ENCODE measurements around the gene THAP5. TPM values are rescaled to one million over a fixed set of nuclear protein-coding genes. Genes with fewer than 3 reads are reported as not detected.
"Not testable (repeated sequence)": the region's sequence is repeated elsewhere in the genome, so short reads cannot be mapped to it uniquely, and the experiment has no call there.

Gene THAP5
- total RNA-seq, 2 experiments from 2014 or later, result 26.7 to 29.4 TPM

GRCh38 chr7:108578937-108579336, 9.4 kb upstream of the THAP5 start:
- CTCF ChIA-PET, result no interaction called here

DNA sequence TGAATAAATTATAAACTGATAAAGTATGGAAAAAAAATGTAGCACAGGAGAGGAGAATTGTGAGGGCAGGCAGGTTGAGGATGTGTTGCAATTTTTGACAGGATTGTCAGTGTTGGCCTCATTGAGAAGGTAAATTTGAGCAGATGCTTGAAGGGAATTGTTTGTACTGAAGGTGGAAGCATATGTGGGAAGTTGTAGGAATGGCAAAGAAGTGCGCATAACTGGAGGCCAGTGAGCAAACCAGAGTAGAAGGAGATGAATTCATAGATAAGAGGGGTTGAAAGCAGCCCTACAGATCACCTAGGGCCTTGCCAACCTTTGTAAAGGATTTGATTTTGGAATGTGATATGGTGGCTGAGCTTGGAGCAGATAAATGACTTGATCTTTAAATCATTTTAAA, 6.6 kb upstream of the THAP5 start:
- CTCF ChIA-PET, result interaction anchor here (1.3 kb wide), 1 partner anchor 9 kb away, joined by 7 read pairs; no protein-coding TSS in a partner anchor
- ATAC-seq (no peak), DNase-seq (no peak)
- Mint-ChIP-seq H3K36me3 (ENCODE audit: low read depth) (peaks cover 65% of the 10 kb centered on the region), H3K9me3 (ENCODE audit: insufficient read depth) (peaks cover 4% of the 10 kb centered on the region), H3K4me1 (ENCODE audit: low read depth) (peaks cover 15% of the 10 kb centered on the region), H3K27ac (no peak overlapping the region), H3K27me3 (ENCODE audit: low read depth) (no peaks in the 10 kb centered on the region), H3K4me3 (no peak overlapping the region)
- POLR2A ChIA-PET, result no interaction called here

More at GRCh38 chr7:108578937-108579336, 9.4 kb upstream of the THAP5 start:
- POLR2A ChIA-PET, result no interaction called here
- Mint-ChIP-seq H3K27me3 (ENCODE audit: low read depth) (no peaks in the 10 kb centered on the region), H3K9me3 (ENCODE audit: insufficient read depth) (peaks cover 4% of the 10 kb centered on the region), H3K36me3 (ENCODE audit: low read depth) (peaks cover 47% of the 10 kb centered on the region), H3K27ac (no peak overlapping the region), H3K4me3 (no peak overlapping the region), H3K4me1 (ENCODE audit: low read depth) (peaks cover 2% of the 10 kb centered on the region)
- DNase-seq (no peak), ATAC-seq (no peak)

- Mint-ChIP-seq H3K4me3 (no peak overlapping the region), H3K27ac (no peak overlapping the region), H3K27me3 (ENCODE audit: low read depth) (no peaks in the 10 kb centered on the region), H3K36me3 (ENCODE audit: low read depth) (peaks cover 62% of the 10 kb centered on the region), H3K9me3 (ENCODE audit: insufficient read depth) (peaks cover 4% of the 10 kb centered on the region), H3K4me1 (ENCODE audit: low read depth) (peaks cover 18% of the 10 kb centered on the region)
- ATAC-seq (no peak), DNase-seq (no peak)
- CTCF ChIA-PET, result no interaction called here
- POLR2A ChIA-PET, result no interaction called here
Measured at GRCh38 chr7:108575156-108575555, 5.7 kb upstream of the THAP5 start.

DNA sequence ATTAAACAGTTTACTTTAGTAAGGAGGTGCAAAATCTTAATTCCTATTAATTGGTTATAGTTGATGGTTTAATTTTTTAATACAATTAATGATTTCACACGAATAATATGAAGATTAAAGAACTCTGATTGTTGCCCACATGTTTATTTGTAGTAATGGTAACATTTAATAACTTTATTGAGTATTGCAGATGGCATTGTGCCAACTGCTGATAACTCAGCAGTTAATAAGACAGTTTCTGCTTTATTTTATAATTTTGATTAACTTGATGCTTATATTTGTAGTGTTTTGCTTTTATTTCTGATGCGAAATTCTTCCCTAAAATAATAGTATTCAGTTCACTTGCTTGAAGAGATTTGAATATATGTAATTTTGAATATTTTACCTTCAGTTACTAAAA, 3.0 kb upstream of the THAP5 start:
- Mint-ChIP-seq H3K4me3 (no peak overlapping the region), H3K36me3 (ENCODE audit: low read depth) (peaks cover 57% of the 10 kb centered on the region), H3K4me1 (ENCODE audit: low read depth) (peaks cover 25% of the 10 kb centered on the region), H3K27me3 (ENCODE audit: low read depth) (no peaks in the 10 kb centered on the region), H3K9me3 (ENCODE audit: insufficient read depth) (no peaks in the 10 kb centered on the region), H3K27ac (no peak overlapping the region)
- ChIA-PET CTCF (no interaction called here), POLR2A (interaction anchor here (4.3 kb wide), 1 partner anchor 46 kb away, joined by 55 read pairs; the partner anchor contains the start of gene PNPLA8)
- ATAC-seq (no peak), DNase-seq (no peak)

- Mint-ChIP-seq H3K4me1 (ENCODE audit: low read depth) (peaks cover 37% of the 10 kb centered on the region), H3K9me3 (ENCODE audit: insufficient read depth) (peaks cover 3% of the 10 kb centered on the region), H3K27me3 (ENCODE audit: low read depth) (no peaks in the 10 kb centered on the region), H3K36me3 (ENCODE audit: low read depth) (peaks cover 53% of the 10 kb centered on the region), H3K4me3 (peak overlapping the region; percentile 96), H3K27ac (peak overlapping the region; percentile 100)
- ATAC-seq (peak; percentile 10), DNase-seq (peak; percentile 49)
- ChIA-PET CTCF (interaction anchor here (1.1 to 1.3 kb wide), 2 partner anchors 45 to 74 kb away, joined by 3 to 6 read pairs; partner anchors contain the start of gene PNPLA8), POLR2A (interaction anchor here (0.7 to 4.3 kb wide), 7 partner anchors 14 to 463 kb away, joined by 3 to 55 read pairs (median 5); partner anchors contain the start of gene PNPLA8)
Measured at GRCh38 chr7:108570146-108570755, 745 bp upstream of the THAP5 start.

GRCh38 chr7:108568801-108569380, 615 bp downstream of the THAP5 start:
- no peaks in the 10 kb centered on the region for H3K27me3 Mint-ChIP-seq (ENCODE audit: low read depth)
- H3K4me3 Mint-ChIP-seq, result peak overlapping the region; percentile 96
- H3K9me3 Mint-ChIP-seq (ENCODE audit: insufficient read depth), result peaks cover 3% of the 10 kb centered on the region
- peak overlapping the region; percentile 100 for H3K27ac Mint-ChIP-seq
- CTCF ChIA-PET, result interaction anchor here (1.3 kb wide), 1 partner anchor 72 kb away, joined by 3 read pairs; no protein-coding TSS in a partner anchor
- peaks cover 35% of the 10 kb centered on the region for H3K4me1 Mint-ChIP-seq (ENCODE audit: low read depth)
- POLR2A ChIA-PET, result interaction anchor here (1.0 to 4.3 kb wide), 4 partner anchors 16 to 46 kb away, joined by 3 to 55 read pairs (median 4); partner anchors contain the start of gene PNPLA8
- ATAC-seq (no peak), DNase-seq (peak; percentile 75)
- peaks cover 55% of the 10 kb centered on the region for H3K36me3 Mint-ChIP-seq (ENCODE audit: low read depth)

GRCh38 chr7:108565987-108566386, 3.5 kb downstream of the THAP5 start:
- Mint-ChIP-seq H3K27ac (no peak overlapping the region), H3K4me3 (no peak overlapping the region), H3K36me3 (ENCODE audit: low read depth) (peaks cover 48% of the 10 kb centered on the region), H3K27me3 (ENCODE audit: low read depth) (no peaks in the 10 kb centered on the region), H3K4me1 (ENCODE audit: low read depth) (peaks cover 21% of the 10 kb centered on the region), H3K9me3 (ENCODE audit: insufficient read depth) (peaks cover 3% of the 10 kb centered on the region)
- CTCF ChIA-PET, result no interaction called here
- ATAC-seq, result no peak
- POLR2A ChIA-PET, result no interaction called here
- DNase-seq, result no peak

DNA sequence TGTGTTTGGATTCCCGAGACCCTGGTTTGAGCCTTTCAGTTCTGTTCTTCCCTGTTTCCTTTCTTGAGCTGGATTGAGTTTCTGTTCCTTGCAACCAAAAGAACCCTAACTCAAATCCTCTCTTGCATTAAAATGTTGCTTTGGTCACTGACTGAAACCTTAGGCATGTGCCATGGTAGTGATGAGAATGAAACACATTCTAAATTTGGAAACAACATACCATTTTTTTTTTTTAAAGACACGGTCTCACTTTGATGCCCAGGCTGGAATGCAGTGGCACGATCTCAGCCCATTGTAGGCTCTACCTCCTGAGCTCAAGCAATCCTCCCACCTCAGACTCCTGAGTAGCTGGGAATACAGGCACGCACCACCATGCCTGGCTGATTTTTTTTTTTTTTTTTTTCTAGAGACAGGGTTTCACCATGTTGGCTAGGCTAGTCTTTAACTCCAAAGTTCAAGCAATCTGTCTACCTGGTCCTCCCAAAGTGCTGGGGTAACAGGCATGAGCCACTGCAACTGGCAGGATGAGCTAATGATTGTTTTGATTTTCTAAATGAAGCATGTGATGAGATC, 8.4 kb downstream of the THAP5 start:
- peaks cover 9% of the 10 kb centered on the region for H3K9me3 Mint-ChIP-seq (ENCODE audit: insufficient read depth)
- H3K4me1 Mint-ChIP-seq (ENCODE audit: low read depth), result peaks cover 3% of the 10 kb centered on the region
- no peak overlapping the region for H3K27ac Mint-ChIP-seq
- H3K4me3 Mint-ChIP-seq, result no peak overlapping the region
- POLR2A ChIA-PET, result no interaction called here
- ATAC-seq (no peak), DNase-seq (no peak)
- peaks cover 54% of the 10 kb centered on the region for H3K36me3 Mint-ChIP-seq (ENCODE audit: low read depth)
- CTCF ChIA-PET, result no interaction called here
- H3K27me3 Mint-ChIP-seq (ENCODE audit: low read depth), result no peaks in the 10 kb centered on the region

GRCh38 chr7:108559253-108559652, 10.3 kb downstream of the THAP5 start:
- CTCF ChIA-PET, result interaction anchor here (1.0 kb wide), 1 partner anchor 11 kb away, joined by 3 read pairs; no protein-coding TSS in a partner anchor
- POLR2A ChIA-PET, result no interaction called here
- Mint-ChIP-seq H3K27me3 (ENCODE audit: low read depth) (no peaks in the 10 kb centered on the region), H3K4me3 (no peak overlapping the region), H3K9me3 (ENCODE audit: insufficient read depth) (peaks cover 6% of the 10 kb centered on the region), H3K4me1 (ENCODE audit: low read depth) (no peaks in the 10 kb centered on the region), H3K36me3 (ENCODE audit: low read depth) (peaks cover 42% of the 10 kb centered on the region), H3K27ac (no peak overlapping the region)
- no peak for DNase-seq
- no peak for ATAC-seq

GRCh38 chr7:108557617-108558016, 11.9 kb downstream of the THAP5 start:
- Mint-ChIP-seq H3K27ac (no peak overlapping the region), H3K4me3 (no peak overlapping the region)

DNA sequence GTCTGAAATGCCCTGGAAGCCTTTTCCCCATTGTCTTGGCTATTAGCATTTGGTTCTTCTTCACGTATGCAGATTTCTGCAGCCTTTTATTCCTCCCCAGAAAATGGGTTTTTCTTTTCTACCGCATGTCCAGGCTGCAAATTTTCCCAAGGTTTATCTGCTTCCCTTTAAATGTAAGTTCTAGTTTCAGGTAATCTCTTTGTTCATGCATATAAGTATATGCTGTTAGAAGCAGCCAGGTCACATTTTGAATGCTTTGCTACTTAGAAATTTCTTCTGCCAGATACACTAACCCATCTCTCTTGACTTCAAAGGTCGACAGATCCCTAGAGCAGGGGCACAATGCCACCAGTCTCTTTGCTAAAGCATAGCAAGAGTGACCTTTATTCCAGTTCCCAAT, 12.3 kb downstream of the THAP5 start:
- peaks cover 33% of the 10 kb centered on the region for H3K36me3 Mint-ChIP-seq (ENCODE audit: low read depth)
- no peak overlapping the region for H3K27ac Mint-ChIP-seq
- peaks cover 6% of the 10 kb centered on the region for H3K9me3 Mint-ChIP-seq (ENCODE audit: insufficient read depth)
- ChIA-PET POLR2A (no interaction called here), CTCF (no interaction called here)
- DNase-seq (no peak), ATAC-seq (no peak)
- no peak overlapping the region for H3K4me3 Mint-ChIP-seq
- H3K27me3 Mint-ChIP-seq (ENCODE audit: low read depth), result no peaks in the 10 kb centered on the region
- H3K4me1 Mint-ChIP-seq (ENCODE audit: low read depth), result no peaks in the 10 kb centered on the region

More at GRCh38 chr7:108557617-108558016, 11.9 kb downstream of the THAP5 start:
- no peaks in the 10 kb centered on the region for H3K27me3 Mint-ChIP-seq (ENCODE audit: low read depth)
- H3K9me3 Mint-ChIP-seq (ENCODE audit: insufficient read depth), result peaks cover 6% of the 10 kb centered on the region
- no peak for ATAC-seq
- H3K4me1 Mint-ChIP-seq (ENCODE audit: low read depth), result no peaks in the 10 kb centered on the region
- no peak for DNase-seq
- peaks cover 36% of the 10 kb centered on the region for H3K36me3 Mint-ChIP-seq (ENCODE audit: low read depth)
- ChIA-PET POLR2A (no interaction called here), CTCF (no interaction called here)

- H3K4me1 Mint-ChIP-seq (ENCODE audit: low read depth); DNase-seq; H3K4me3 Mint-ChIP-seq; ATAC-seq; H3K9me3 Mint-ChIP-seq (ENCODE audit: insufficient read depth); H3K27ac Mint-ChIP-seq; H3K27me3 Mint-ChIP-seq (ENCODE audit: low read depth); CTCF ChIA-PET: not testable (repeated sequence)
- POLR2A ChIA-PET, result interaction anchor here (0.6 to 1.1 kb wide), 3 partner anchors 13 to 568 kb away, joined by 3 read pairs; partner anchors contain the start of genes DNAJB9 and THAP5
- peaks cover 31% of the 10 kb centered on the region for H3K36me3 Mint-ChIP-seq (ENCODE audit: low read depth)
Measured at GRCh38 chr7:108556665-108557064, 12.8 kb downstream of the THAP5 start.
